GM12892 (cell line): ENCODE results near the gene SMYD5.

Experiments
- POLR2A ChIP-seq: IDR thresholded peaks from 2 replicates; pipeline ENCODE4 v1.6.1; 2011; ENCODE audit warnings: low read depth, low read length, control low read depth
- POLR2AphosphoS5 ChIP-seq: IDR thresholded peaks from 2 replicates; pipeline ENCODE4 v1.6.1; 2011; ENCODE audit warnings: low read depth, low read length, control low read depth

DNA sequence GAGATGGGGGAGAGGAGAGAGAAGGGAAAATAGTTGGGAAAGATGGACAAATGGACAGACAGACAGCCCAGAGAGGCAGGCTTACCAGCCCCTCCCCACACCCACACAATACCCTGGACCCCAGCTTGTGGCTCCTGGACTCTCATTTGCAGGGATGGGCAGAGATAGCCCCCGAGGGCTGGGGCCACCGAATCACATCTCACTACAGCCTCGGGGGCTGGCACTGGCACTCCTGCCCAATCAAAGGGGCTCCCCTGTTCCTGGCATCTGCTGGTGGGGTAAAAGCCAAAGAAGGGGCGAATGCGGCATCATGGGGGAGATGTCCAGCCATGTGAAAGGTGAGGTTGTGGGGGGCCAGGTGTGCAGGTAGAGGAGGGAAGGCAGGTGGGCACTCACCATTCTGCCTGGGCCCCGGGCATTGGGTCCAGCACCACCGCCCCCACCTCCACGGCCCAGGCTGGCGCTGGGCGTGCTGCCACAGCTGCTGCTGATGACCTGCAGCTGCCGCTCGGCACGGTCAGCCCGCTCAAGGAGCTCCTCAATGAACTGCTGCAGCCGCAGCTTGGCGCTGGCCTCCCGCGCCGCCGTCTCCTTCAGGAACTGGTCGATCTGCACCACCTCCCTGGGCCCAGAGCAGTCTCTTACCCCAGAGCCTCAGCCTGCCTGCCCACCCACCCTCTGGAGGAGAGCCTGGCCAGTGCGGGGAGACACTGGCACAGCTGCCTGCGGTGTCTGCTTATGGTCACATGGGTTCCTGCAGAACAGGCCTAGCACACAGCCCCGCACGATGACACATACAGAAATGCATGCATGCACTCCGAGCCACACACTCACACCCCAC, 52.2 kb downstream of the SMYD5 start:
- TF ChIP-seq POLR2AphosphoS5, result no peak
- no peak for TF ChIP-seq POLR2A
